H9 (cell line): ENCODE measurements around the gene PELI2. TPM values are rescaled to one million over a fixed set of nuclear protein-coding genes. Genes with fewer than 3 reads are reported as not detected.

Source experiments
- DNase-seq: peaks from one replicate; pipeline ENCODE4 v3.0.0-alpha.2; 2017
- H2AFZ ChIP-seq: one replicate; pipeline ENCODE4 v1.6.1; 2013; ENCODE audit warnings: mild to moderate bottlenecking, low read length, control low read depth, moderate library complexity
- H2AK5ac ChIP-seq: 2 replicates; pipeline ENCODE4 v1.6.1; 2013; ENCODE audit warnings: low read length, control low read depth, mixed read lengths; ENCODE audit not compliant: insufficient read length
- H2BK120ac ChIP-seq: one replicate; pipeline ENCODE4 v1.6.1; 2013; ENCODE audit warnings: low read depth, mild to moderate bottlenecking, low read length, control low read depth, inconsistent platforms; ENCODE audit not compliant: poor library complexity, severe bottlenecking
- H2BK12ac ChIP-seq: 2 replicates; pipeline ENCODE4 v1.6.1; 2013; ENCODE audit warnings: low read length, control low read depth, mixed read lengths, low read depth; ENCODE audit not compliant: insufficient read length
- H2BK15ac ChIP-seq: 2 replicates; pipeline ENCODE4 v1.6.1; 2013; ENCODE audit warnings: low read depth, low read length, control low read depth
- H2BK20ac ChIP-seq: one replicate; pipeline ENCODE4 v1.6.1; 2013; ENCODE audit warnings: low read depth, mild to moderate bottlenecking, low read length, control low read depth, inconsistent platforms; ENCODE audit not compliant: poor library complexity, severe bottlenecking
- H2BK5ac ChIP-seq: 2 replicates; pipeline ENCODE4 v1.6.1; 2013; ENCODE audit warnings: low read length, control low read depth, mixed read lengths; ENCODE audit not compliant: insufficient read length
- H3K14ac ChIP-seq: 2 replicates; pipeline ENCODE4 v1.6.1; 2013; ENCODE audit warnings: low read length, control low read depth; ENCODE audit not compliant: insufficient read depth
- H3K18ac ChIP-seq: 2 replicates; pipeline ENCODE4 v1.6.1; 2013; ENCODE audit warnings: low read depth, mild to moderate bottlenecking, mixed read lengths, low read length, control low read depth; ENCODE audit not compliant: insufficient read length
- H3K23ac ChIP-seq: 2 replicates; pipeline ENCODE4 v1.6.1; 2013; ENCODE audit warnings: low read length, control low read depth, mixed read lengths, low read depth; ENCODE audit not compliant: insufficient read length
- H3K23me2 ChIP-seq: 2 replicates; pipeline ENCODE4 v1.6.1; 2013; ENCODE audit warnings: low read depth, mild to moderate bottlenecking, mixed read lengths, low read length, control low read depth; ENCODE audit not compliant: insufficient read length, poor library complexity, severe bottlenecking
- H3K27ac ChIP-seq: 2 replicates; pipeline ENCODE4 v1.5.1; 2013; ENCODE audit warnings: low read length, control low read depth, mixed read lengths, low read depth; ENCODE audit not compliant: insufficient read length
- H3K27me3 ChIP-seq: 2 replicates; pipeline ENCODE4 v1.6.1; 2013; ENCODE audit warnings: low read length, control low read depth, inconsistent platforms; ENCODE audit not compliant: insufficient read depth
- H3K4ac ChIP-seq: 2 replicates; pipeline ENCODE4 v1.6.1; 2013; ENCODE audit warnings: low read depth, mild to moderate bottlenecking, control low read depth, inconsistent platforms, low read length, moderate library complexity
- H3K4me1 ChIP-seq: 2 replicates; pipeline ENCODE4 v1.6.1; 2013; ENCODE audit warnings: low read length, control low read depth, inconsistent platforms; ENCODE audit not compliant: insufficient read depth
- H3K4me2 ChIP-seq: 2 replicates; pipeline ENCODE4 v1.6.1; 2013; ENCODE audit warnings: low read length, control low read depth, mixed read lengths; ENCODE audit not compliant: insufficient read length, insufficient read depth
- H3K56ac ChIP-seq: 2 replicates; pipeline ENCODE4 v1.6.1; 2013; ENCODE audit warnings: low read depth, mild to moderate bottlenecking, mixed read lengths, low read length, control low read depth; ENCODE audit not compliant: insufficient read length
- H3K79me1 ChIP-seq: 2 replicates; pipeline ENCODE4 v1.6.1; 2013; ENCODE audit warnings: low read depth, mild to moderate bottlenecking, moderate library complexity, low read length, control low read depth, inconsistent platforms; ENCODE audit not compliant: insufficient read depth, poor library complexity, severe bottlenecking
- H3K79me2 ChIP-seq: 2 replicates; pipeline ENCODE4 v1.6.1; 2013; ENCODE audit warnings: low read length, control low read depth, inconsistent platforms; ENCODE audit not compliant: insufficient read depth
- H3K9ac ChIP-seq: 2 replicates; pipeline ENCODE4 v1.6.1; 2013; ENCODE audit warnings: low read length, control low read depth, mixed read lengths; ENCODE audit not compliant: insufficient read length; ENCODE audit errors: extremely low read depth
- H3K9me3 ChIP-seq: one replicate; pipeline ENCODE4 v1.6.1; 2013; ENCODE audit warnings: low read depth, low read length, inconsistent platforms; ENCODE audit not compliant: control insufficient read depth
- H3T11ph ChIP-seq: one replicate; pipeline ENCODE4 v1.6.1; 2013; ENCODE audit warnings: mild to moderate bottlenecking, low read length, control low read depth, inconsistent platforms
- H4K20me1 ChIP-seq: one replicate; pipeline ENCODE4 v1.6.1; 2013; ENCODE audit not compliant: control insufficient read depth, insufficient read length, insufficient read depth
- H4K5ac ChIP-seq: 2 replicates; pipeline ENCODE4 v1.6.1; 2013; ENCODE audit warnings: low read depth, mild to moderate bottlenecking, mixed read lengths, low read length, control low read depth; ENCODE audit not compliant: insufficient read length
- H4K8ac ChIP-seq: replicated peaks from 2 replicates; pipeline ENCODE4 v1.6.1; 2013; ENCODE audit warnings: low read length, control low read depth, mixed read lengths, low read depth; ENCODE audit not compliant: insufficient read length
- H4K91ac ChIP-seq: 2 replicates; pipeline ENCODE4 v1.6.1; 2013; ENCODE audit warnings: low read depth, mild to moderate bottlenecking, moderate library complexity, mixed read lengths, low read length, control low read depth; ENCODE audit not compliant: insufficient read length
- H3K27ac Mint-ChIP-seq, 3 experiments: 2 replicates in 2 of 3; 3 replicates in 1 of 3; pipeline ENCODE4 v1.8.0; 2020 to 2021; ENCODE audit warnings: mixed read lengths in 3 of 3, mild to moderate bottlenecking in 1 of 3, moderate library complexity in 1 of 3
- H3K27me3 Mint-ChIP-seq: 2 replicates; pipeline ENCODE4 v1.8.0; 2021; ENCODE audit warnings: low read depth, mild to moderate bottlenecking, moderate library complexity, mixed read lengths
- H3K36me3 Mint-ChIP-seq, 3 experiments: 2 replicates in 2 of 3; 3 replicates in 1 of 3; pipeline ENCODE4 v1.8.0; 2020 to 2021; ENCODE audit warnings: low read depth in 3 of 3, mixed read lengths in 3 of 3; ENCODE audit not compliant: insufficient read depth in 1 of 3
- H3K4me1 Mint-ChIP-seq, 2 experiments: 2 replicates each; pipeline ENCODE4 v1.8.0; 2020; ENCODE audit warnings: mixed read lengths in 2 of 2
- H3K4me3 Mint-ChIP-seq, 2 experiments: 2 replicates in 1 of 2; 3 replicates in 1 of 2; pipeline ENCODE4 v1.8.0; 2020 to 2021; ENCODE audit warnings: mild to moderate bottlenecking in 2 of 2, mixed read lengths in 2 of 2, moderate library complexity in 1 of 2
- H3K9me3 Mint-ChIP-seq, 2 experiments: 2 replicates in 1 of 2; 3 replicates in 1 of 2; pipeline ENCODE4 v1.8.0; 2020; ENCODE audit warnings: mild to moderate bottlenecking in 2 of 2, mixed read lengths in 2 of 2, moderate library complexity in 1 of 2
- CTCF ChIP-seq: fragments of 200-600 bp; sonication (generic); conservative IDR thresholded peaks from 3 replicates; pipeline ENCODE4 v1.8.0; 2021; ENCODE audit warnings: antibody characterized with exemption, mild to moderate bottlenecking
- WGBS: extraction: QIAGEN DNeasy Blood & Tissue Kit; methylation state at CpG from one replicate; pipeline ENCODE4 v1.1.7; 2013; ENCODE audit warnings: missing lambda C conversion rate, low lambda C conversion rate, mixed read lengths; ENCODE audit not compliant: insufficient read length; ENCODE audit errors: extremely low coverage; 5-methylcytosine and 5-hydroxymethylcytosine counted together
- total RNA-seq: library from RNA; stranded (reverse); gene quantifications from 2 replicates; pipeline ENCODE4 v1.2.1, GENCODE V29; 2021

PELI2 gene
- total RNA-seq, 1 experiment from 2014 or later: 18.0 TPM

DNA sequence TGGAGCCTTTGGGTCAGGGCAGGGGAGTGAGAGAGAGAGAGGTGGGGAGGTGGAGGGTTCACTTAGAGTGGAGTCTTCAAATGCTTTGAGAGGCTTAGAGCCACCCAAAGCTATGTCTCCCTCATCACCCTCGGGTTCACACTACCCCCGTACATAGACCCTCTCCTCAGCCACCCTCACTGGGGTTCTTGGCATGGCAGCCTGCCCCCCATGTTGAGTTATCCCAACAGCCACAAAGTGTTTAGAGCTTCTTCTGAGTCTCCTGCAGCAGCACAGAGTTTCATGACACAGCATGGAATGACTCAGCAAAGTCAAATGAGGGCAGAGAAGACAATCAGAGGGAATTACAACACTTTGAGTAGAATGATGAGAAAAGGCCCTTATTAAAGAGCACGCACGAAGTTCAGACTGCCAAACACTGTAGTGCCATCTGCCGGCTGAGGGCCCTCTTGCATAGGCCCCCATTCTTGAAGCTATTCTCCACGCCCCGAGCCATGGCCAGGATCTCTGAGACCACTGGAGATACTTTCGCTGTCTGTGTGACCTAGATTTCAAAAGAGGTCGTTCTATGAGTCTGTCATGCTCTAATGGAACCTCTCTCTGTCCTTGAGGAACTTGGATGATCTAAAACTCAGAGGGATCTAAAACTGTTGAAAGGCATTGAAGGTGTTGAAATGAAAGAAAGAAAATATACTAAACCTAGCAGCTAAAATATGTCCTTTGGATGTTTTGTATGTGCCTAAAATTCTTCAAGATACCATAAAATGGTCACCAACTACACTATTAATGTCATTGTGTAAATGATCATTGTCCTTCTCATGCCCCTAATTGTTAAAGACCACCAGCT, 221.9 kb downstream of the PELI2 start:
- H3K18ac ChIP-seq: no peak overlapping the region
- H3K27me3 ChIP-seq: no peaks in the 10 kb centered on the region
- H2AFZ ChIP-seq: no peak overlapping the region
- H2BK120ac ChIP-seq: no peak overlapping the region
- DNase-seq: peak; percentile 60
- H3K23me2 ChIP-seq: no peaks in the 10 kb centered on the region
- no peak overlapping the region for H3K4me3 Mint-ChIP-seq
- no peaks in the 10 kb centered on the region; the same call in 1 of the 2 replicates for H3K27me3 Mint-ChIP-seq
- H4K20me1 ChIP-seq: no peaks in the 10 kb centered on the region
- H3K36me3 Mint-ChIP-seq: no peaks in the 10 kb centered on the region
- no peak overlapping the region for H3K9ac ChIP-seq
- H4K5ac ChIP-seq: no peak overlapping the region
- H3K14ac ChIP-seq: no peak overlapping the region
- H3K4ac ChIP-seq: no peak overlapping the region
- no peak overlapping the region for H2AK5ac ChIP-seq
- H3K27ac Mint-ChIP-seq: no peak overlapping the region
- H3K23ac ChIP-seq: no peak overlapping the region
- H3T11ph ChIP-seq: no peak overlapping the region
- no peak overlapping the region for H2BK5ac ChIP-seq
- no peak overlapping the region for H2BK20ac ChIP-seq
- no peaks in the 10 kb centered on the region for H3K9me3 ChIP-seq
- no peak overlapping the region for H4K91ac ChIP-seq
- no peak overlapping the region for H2BK12ac ChIP-seq
- H3K4me2 ChIP-seq: no peak overlapping the region
- no peaks in the 10 kb centered on the region for H3K4me1 ChIP-seq
- H4K8ac ChIP-seq: no peak overlapping the region
- H2BK15ac ChIP-seq: no peak overlapping the region
- TF ChIP-seq CTCF: peak; percentile 79
- H3K56ac ChIP-seq: no peak overlapping the region
- no CpG with 5 or more reads among the region's 9 CpGs for whole genome bisulfite sequencing
- no peaks in the 10 kb centered on the region for H3K79me1 ChIP-seq
- no peaks in the 10 kb centered on the region for H3K79me2 ChIP-seq
- H3K27ac ChIP-seq: no peak overlapping the region
- no peaks in the 10 kb centered on the region for H3K4me1 Mint-ChIP-seq
- no peaks in the 10 kb centered on the region for H3K9me3 Mint-ChIP-seq
